Stimulated activated CD4-positive, alpha-beta T cell treated with anti-CD3 and anti-CD28 coated beads, TNF-alpha, amount 100 ng/mL, for 48 hours (primary cell): ENCODE measurements around the gene CCDC120.

Experiments used
- DNase-seq, 3 donors: peaks; one replicate each; pipeline ENCODE4 v3.0.0-alpha.2; 2020; ENCODE audit warnings: low read depth in 3 of 3

The CCDC120 gene

GRCh38 chrX:49061916-49062315, 3.1 kb downstream of the CCDC120 start:
- DNase-seq: no peak

- no peak for DNase-seq
Measured at GRCh38 chrX:49063715-49064114, 4.9 kb downstream of the CCDC120 start.

GRCh38 chrX:49064303-49064702, 5.5 kb downstream of the CCDC120 start:
- DNase-seq: no peak

- DNase-seq: no peak
Measured at GRCh38 chrX:49064735-49065134, 5.9 kb downstream of the CCDC120 start.

DNA sequence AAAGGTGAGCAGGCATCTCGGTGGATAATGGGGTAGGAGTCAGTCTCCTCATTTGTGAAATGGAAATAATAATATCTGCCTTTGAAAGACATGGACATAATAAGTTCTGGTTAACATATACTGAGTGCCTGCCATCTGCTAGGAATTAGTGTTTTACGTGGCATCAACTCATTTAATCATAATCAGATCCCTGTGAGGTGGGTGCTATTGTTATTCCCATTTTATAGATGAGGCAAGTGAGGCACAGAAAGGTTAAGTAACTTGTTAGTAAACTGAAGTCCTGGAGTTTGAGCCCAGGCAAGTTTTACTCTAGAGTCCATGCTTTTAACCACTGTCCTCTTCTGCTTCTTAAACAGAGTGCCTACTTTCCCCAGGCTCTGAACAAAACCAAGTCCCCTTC, 7.5 kb downstream of the CCDC120 start:
- DNase-seq: no peak

DNA sequence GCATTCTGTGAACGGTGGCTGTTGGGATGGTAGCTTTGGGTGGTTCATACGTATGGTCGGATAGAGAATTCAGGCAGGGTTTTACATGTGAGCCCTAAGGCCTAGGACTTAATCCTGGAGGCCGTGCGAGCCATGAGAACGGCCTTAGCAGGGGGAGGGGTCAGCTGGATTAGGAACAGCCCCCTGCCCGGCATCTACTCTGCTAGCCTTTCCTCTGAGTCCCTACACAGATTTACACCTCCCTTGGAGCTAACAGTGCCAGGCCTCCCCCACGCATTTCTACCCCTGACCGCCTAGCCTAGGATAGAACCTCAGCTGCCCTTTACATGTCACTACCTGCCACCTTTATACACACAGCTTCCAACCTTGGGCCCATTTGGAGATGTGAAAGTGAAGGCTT, 7.9 kb downstream of the CCDC120 start:
- no peak for DNase-seq

DNA sequence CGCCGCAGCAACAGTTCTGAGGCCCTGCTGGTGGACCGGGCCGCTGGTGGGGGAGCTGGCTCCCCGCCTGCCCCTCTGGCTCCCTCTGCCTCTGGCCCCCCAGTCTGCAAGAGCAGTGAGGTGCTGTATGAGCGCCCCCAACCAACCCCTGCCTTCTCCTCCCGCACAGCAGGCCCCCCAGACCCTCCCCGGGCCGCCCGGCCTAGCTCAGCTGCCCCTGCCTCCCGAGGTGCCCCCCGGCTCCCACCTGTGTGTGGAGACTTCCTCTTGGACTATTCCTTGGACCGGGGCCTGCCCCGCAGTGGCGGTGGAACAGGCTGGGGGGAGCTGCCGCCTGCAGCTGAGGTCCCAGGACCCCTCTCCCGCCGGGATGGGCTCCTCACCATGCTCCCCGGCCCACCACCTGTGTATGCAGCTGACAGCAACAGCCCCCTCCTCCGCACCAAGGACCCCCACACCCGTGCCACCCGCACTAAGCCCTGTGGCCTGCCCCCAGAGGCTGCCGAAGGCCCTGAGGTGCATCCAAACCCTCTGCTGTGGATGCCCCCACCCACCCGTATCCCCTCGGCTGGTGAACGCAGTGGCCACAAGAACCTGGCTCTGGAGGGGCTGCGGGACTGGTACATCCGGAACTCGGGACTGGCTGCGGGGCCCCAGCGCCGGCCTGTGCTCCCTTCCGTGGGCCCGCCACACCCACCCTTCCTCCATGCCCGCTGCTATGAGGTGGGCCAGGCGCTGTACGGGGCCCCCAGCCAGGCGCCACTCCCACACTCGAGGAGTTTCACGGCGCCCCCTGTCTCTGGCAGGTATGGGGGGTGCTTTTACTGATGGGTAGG, 8.7 kb downstream of the CCDC120 start:
- DNase-seq: no peak

DNA sequence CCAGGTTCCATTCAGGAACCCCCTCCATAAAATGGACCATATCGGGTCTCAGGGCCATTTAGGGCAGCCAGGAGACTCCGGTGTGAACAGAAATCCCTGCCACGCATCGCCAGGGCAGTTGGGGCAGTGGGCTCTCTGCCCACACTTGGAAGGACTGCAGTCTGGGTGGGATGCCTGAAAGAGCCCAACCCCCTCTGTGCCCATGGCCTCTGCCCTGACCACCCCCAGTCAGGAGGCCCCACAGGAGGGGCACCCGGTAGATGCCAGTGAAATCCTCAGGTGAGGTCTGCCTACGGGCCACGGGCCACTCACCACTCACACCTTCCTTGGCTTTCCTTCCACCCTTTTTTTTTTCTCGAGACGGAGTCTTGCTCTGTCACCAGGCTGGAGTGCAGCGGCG, 10.2 kb downstream of the CCDC120 start:
- DNase-seq: no peak

- DNase-seq: no peak
Measured at GRCh38 chrX:49070988-49071387, 12.2 kb downstream of the CCDC120 start.

- DNase-seq: no peak
Measured at GRCh38 chrX:49071877-49072711, 13.3 kb downstream of the CCDC120 start.

DNA sequence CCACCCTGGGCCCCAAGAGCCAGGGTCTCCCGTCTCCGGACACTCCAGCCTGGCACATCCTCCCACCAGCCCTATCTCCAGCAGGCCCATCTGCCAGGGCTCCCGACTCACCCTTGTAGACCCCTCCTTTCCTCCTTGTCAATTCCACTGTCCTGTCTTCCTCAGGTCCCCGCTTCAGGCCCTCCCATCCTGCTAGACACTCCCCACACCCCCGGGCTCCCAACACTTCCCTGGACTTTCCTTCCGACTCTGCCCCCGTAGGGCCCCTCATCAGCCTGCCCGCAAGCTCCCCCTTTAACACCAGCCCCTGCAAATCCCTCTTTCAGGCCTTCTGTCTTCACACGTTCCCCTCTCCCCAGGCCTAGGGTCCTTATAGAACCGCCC, 13.9 kb downstream of the CCDC120 start:
- no peak for DNase-seq

DNA sequence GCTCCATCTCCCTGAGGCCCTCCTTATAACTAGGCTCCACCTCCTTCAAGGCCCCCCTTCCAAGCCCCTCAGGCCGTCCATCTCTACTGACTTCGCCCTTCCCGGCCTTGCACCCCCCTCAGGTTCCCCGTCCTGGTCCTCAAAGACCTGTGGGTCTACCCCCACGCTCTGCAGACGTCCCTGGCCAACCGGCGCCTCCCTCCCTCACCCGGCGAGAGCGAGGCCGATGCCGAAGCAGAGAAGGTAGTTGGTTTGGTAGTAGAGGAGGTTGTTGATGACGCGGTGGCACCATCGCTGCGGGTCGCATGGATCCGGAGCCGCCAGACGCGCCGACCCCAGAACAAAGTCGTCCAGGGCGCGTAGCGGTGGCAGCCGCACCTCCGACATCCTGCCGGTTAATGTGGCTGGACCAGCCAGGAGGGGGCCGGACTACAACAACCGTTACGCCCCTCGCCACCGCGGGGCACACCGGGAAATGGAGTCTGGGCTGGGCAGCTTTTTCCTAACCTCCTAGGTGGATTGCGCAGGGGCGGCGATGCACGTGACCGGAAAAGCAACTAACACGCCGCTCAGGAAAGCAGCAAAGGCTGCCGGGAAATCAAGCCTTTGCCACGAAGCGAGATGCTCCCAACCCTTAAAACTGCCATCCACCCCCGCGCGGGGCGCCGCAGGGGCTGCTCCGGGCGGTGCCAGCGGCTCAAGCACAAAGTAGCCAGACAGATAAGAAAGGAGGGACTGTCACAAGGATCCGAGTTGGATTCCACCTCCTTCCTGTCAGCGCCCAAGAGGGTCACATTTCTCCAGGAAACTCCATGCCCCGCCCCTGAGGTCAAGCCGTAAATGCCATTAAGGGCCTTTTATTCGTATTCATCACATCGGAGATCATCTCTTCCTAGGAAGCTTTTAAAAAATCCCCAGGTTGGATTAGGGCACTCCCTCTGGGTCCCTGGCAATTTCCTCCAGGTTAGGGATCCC, 15.1 kb downstream of the CCDC120 start, which contains the start of gene PRAF2:
Gene PRAF2, minus strand, starts transcription at position 402 of the 975 bp plus-strand sequence. Its CDS starts 15 bp downstream, at position 387.
- peak; percentile 75 to 82 (median 77) for DNase-seq

DNA sequence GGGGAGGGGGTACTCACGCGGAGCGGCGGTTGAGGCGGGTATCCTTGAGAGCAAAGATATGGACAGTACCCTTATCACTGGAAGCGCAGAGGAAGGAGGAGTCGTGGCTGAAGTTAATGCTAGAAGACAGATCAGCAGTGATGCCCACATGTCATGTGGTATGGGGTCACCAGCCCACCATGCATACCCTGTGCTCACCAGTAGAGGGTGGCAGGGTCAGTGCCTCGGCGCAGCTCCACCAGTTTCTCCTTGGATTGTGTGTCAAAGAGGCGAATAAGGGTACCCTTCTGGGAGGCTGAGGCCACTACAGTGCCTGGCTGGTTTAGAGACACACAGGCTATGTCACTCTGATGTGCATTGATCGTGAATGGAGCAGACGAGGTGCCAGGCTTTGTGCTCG, 16.5 kb downstream of the CCDC120 start:
- no peak for DNase-seq

DNA sequence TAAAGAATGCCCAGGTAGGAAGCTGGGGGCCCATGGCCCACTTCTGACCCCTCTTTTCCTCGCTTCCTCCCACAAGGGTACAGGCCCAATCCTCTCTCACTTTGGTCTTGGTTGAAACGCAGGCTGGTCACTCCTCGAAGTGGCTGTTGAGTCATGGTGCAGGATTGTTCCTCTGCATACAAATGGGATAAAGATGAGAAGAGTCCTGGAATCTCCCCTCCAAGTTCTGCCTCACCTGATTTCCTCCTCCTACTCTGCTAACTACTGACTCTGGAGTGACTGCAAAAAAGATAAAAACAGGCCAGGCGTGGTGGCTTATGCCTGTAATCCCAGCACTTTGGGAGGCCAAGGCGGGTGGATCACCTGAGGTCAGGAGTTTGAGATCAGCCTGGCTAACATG, 19.1 kb downstream of the CCDC120 start:
- no peak for DNase-seq

DNA sequence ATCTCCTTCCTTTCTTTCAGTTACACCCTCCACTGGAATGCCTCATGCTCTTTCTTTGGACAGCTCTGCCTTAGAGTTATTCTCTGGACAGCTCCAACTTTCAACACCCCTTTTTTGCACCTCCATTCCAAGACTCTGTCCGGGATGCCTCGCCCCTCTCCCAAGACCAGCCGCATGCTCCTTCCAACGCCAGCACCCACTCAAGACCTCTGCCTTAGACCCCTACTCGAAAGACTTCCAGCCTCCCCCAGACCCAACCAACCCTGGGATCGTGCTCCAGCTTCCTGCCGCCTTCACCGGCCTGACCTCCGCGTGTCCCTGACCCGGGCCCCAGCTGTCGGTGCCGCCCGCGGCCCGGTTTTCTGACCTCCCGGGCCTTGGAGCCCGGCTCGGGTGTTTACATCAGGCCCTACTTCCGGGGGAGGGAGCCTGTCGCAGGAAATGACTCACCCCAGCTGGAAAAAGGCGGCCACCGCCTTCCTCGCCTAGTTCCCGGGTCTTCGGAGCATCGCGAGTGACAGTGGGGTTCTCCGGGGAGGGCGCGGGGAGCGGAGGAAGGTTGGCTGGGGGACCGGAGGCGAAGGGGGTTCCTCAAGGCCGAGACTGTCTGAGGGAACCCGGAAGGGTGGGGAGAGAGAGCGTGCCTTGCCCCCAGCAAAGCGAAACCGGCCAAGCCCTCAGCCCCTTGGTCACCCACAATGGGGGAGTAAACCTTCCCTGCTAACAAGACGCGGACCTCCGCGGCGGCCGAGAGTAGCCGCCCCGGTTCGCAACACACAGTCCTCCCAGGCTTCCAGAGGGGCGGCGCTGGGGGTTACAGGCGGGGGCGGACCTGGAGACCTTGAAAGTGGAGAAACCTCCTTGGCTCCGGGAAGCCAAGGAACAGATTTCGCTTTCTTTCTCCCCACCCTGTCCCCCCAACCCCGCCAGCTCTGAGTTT, 21.0 kb downstream of the CCDC120 start, which contains the start of gene WDR45:
Gene WDR45, minus strand, starts transcription at position 399 of the 940 bp plus-strand sequence. CDS start 1,792 bp downstream, outside the sequence.
- peak; percentile 36 to 47 (median 44) for DNase-seq

DNA sequence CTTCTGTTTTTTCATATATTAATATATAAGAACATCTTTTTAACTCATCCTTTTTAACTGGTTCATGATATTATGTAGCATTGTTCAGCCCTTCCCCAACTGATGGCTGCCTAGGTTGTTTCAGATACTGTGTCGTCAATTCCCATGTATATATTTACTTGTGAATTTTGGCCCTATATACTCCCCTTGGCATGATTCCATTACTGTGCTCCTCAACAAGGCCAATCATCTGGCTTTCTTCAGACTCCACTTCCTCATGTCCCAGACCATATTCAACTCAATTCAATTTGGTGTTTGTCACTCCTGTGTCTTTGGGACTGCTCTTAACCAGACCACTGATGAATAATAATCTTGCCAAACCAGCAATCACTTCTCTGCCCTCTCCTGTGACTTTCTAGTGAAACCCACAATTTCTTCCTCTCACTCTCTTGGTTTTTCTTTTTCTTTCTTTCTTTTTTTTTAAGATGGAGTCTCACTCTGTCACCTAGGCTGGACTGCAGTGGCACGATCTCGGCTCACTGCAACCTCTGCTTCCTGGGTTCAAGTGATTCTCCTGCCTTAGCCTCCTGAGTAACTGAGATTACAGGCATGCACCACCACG, 23.6 kb downstream of the CCDC120 start:
- no peak for DNase-seq

GRCh38 chrX:49089553-49089952, 30.8 kb downstream of the CCDC120 start:
- no peak for DNase-seq

- no peak for DNase-seq
Measured at GRCh38 chrX:49096419-49096818, 37.6 kb downstream of the CCDC120 start.

DNA sequence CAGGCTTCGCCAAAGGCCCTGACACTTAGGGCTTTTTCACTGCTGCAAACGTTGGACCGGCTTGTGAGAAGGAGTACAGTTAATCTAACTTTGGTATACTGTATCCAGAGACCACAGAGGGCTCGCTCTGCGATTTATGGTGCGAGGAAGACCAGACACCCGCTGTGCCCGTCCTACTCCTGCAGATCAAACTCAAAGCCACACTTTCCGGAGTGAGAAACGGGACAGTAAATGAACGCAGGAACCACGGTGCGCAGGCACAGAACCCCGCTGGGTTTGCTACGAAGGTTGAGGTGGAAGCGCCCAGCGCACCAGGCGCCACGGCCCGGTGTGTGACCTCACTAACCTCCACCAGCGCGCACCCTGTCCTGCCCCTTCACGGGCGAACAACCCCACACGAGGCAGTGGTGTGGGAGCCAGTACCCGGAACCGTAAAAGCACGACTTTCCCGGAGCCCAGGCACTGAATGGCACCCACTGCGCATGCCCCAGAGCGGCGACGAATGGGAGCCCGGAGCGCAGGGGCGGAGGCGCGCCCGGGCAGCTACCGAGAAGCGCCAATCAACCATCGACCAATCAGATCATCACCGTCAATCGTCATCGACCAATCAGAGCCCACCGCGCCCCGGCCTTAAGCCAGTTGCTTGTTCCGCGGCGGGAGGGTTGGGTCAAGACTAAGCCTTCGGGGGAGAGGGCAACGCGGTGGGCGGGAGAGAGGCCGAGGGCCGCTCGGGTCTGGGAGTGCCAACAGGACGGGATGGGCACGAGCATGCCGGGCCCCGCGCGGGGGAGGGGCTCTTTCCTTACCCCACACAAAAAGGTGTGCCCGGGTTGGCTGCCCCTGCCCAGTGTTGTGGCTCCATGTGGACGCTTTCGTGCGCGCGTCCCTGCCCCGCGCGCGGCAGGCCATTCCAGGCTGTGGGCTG, 42.2 kb downstream of the CCDC120 start:
- peak; percentile 70 to 80 (median 77) for DNase-seq
